Lower leg skin (tissue), 4 donors: ENCODE results near the gene SLBP. TPM values are rescaled to one million over a fixed set of nuclear protein-coding genes. Genes with fewer than 3 reads are reported as not detected.
A peak's percentile ranks its signal among the peaks of the same experiment; 100 is the strongest.
"Not testable (repeated sequence)": the region's sequence is repeated elsewhere in the genome, so short reads cannot be mapped to it uniquely, and the experiment has no call there.

ENCODE experiments used
- DNase-seq, 2 donors: peaks; one replicate each; pipeline ENCODE4 v3.0.0-alpha.2; 2019; ENCODE audit warnings: low spot score in 2 of 2
- H3K4me3 ChIP-seq: fragments of 200-600 bp; sonication (generic); 2 replicates; pipeline ENCODE4 v1.5.1; 2017; ENCODE audit warnings: mild to moderate bottlenecking, low read depth; ENCODE audit not compliant: poor library complexity, severe bottlenecking
- POLR2A ChIP-seq, 2 donors: fragments of 450-650 bp; IDR thresholded peaks; one replicate each; pipeline ENCODE4 v1.6.1; 2016 to 2017; ENCODE audit warnings: antibody characterized with exemption in 2 of 2, mild to moderate bottlenecking in 1 of 2, moderate library complexity in 1 of 2
- WGBS, 2 donors: methylation state at CpG; one replicate each; pipeline ENCODE4 v1.1.5; 2018; 5-methylcytosine and 5-hydroxymethylcytosine counted together
- intact Hi-C: fragments of 100-400 bp; cut with DNase I; formaldehyde crosslinking; loops from one replicate; pipeline ENCODE4 v1.15.0; 2023; ENCODE audit warnings: low total_unique reads
- total RNA-seq, 4 donors: library from RNA; depleted of rRNA; stranded (reverse); fragments of >200 nt; gene quantifications; one replicate each; pipeline ENCODE4 v1.1.0, GENCODE V29; 2016
- TF ChIP-seq, protein P1 (sequence below), 3 donors: fragments of 450-650 bp; IDR thresholded peaks; one replicate each; pipeline ENCODE4 v1.5.1; 2016; ENCODE audit warnings: antibody characterized with exemption in 3 of 3, mild to moderate bottlenecking in 3 of 3, moderate library complexity in 2 of 3

SLBP gene
- total RNA-seq, 4 donors from 2014 or later, result 45.8 to 66.9 (median 59.4) TPM

GRCh38 chr4:1706358-1706757, 5.8 kb downstream of the SLBP start:
- TF ChIP-seq POLR2A (IDR thresholded peaks at IDR 0.05), result no peak
- TF ChIP-seq, protein P1, sequence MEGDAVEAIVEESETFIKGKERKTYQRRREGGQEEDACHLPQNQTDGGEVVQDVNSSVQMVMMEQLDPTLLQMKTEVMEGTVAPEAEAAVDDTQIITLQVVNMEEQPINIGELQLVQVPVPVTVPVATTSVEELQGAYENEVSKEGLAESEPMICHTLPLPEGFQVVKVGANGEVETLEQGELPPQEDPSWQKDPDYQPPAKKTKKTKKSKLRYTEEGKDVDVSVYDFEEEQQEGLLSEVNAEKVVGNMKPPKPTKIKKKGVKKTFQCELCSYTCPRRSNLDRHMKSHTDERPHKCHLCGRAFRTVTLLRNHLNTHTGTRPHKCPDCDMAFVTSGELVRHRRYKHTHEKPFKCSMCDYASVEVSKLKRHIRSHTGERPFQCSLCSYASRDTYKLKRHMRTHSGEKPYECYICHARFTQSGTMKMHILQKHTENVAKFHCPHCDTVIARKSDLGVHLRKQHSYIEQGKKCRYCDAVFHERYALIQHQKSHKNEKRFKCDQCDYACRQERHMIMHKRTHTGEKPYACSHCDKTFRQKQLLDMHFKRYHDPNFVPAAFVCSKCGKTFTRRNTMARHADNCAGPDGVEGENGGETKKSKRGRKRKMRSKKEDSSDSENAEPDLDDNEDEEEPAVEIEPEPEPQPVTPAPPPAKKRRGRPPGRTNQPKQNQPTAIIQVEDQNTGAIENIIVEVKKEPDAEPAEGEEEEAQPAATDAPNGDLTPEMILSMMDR (IDR thresholded peaks at IDR 0.05), result no peak
- intact Hi-C loops, result no loop called here
- 92 to 94% methylated on average over 6 of the region's 6 CpGs for WGBS, 2 donors
- no peak for DNase-seq
- H3K4me3 ChIP-seq, result no peak overlapping the region

DNA sequence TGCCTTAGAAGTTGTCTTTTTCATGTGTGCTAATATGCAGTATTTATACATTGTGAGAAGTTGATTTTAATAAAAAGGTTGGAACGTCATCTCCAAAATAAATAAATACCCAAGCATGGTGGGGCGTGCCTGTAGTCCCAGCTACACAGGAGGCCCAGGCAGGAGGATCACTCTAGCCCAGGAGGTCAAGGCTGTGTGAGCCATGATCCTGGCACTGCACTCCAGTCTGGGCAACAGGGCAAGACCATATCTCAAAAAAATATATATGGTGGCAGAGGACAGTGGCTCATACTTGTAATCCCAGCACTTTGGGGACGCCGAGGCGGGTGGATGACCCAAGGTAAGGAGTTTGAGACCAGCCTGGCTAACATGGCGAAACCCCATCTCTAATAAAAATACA, 6.4 kb downstream of the SLBP start:
- intact Hi-C loops, result no loop called here
- TF ChIP-seq, protein P1 (IDR thresholded peaks at IDR 0.05), result no peak
- no peak for TF ChIP-seq POLR2A (IDR thresholded peaks at IDR 0.05)
- WGBS, 2 donors, result 95 to 96% methylated on average over 6 of the region's 6 CpGs
- H3K4me3 ChIP-seq, result no peak overlapping the region
- no peak for DNase-seq

GRCh38 chr4:1703867-1704266, 8.3 kb downstream of the SLBP start:
- WGBS, 2 donors, result 87 to 95% methylated on average over 1 of the region's 1 CpG

DNA sequence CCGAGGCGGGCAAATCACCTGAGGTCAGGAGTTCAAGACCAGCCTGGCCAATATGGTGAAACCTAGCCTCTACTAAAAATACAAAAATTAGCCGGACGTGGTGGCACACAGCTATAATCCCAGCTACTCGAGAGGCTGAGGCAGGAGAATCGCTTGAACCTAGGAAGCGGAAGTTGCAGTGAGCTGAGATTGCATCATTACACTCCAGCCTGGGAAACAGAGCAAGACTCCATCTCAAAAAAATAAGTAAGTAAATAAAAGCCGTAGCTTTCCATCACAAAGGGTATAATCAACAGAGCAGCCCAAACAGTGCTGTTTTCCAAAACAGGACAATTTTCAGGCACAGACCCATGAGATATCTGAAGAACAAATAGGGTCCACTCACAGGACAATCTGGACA, 10.4 kb downstream of the SLBP start:
- H3K4me3 ChIP-seq, intact Hi-C loops, DNase-seq: not testable (repeated sequence)
- 92 to 94% methylated on average over 8 of the region's 8 CpGs for WGBS, 2 donors

More at GRCh38 chr4:1703867-1704266, 8.3 kb downstream of the SLBP start:
- no peak overlapping the region for H3K4me3 ChIP-seq
- intact Hi-C loops, result no loop called here
- DNase-seq, result no peak
- TF ChIP-seq POLR2A (IDR thresholded peaks at IDR 0.05), result no peak
- TF ChIP-seq, protein P1 (IDR thresholded peaks at IDR 0.05), result no peak

GRCh38 chr4:1695913-1696312, 16.2 kb downstream of the SLBP start:
- intact Hi-C loops, result no loop called here
- no peak for TF ChIP-seq POLR2A (IDR thresholded peaks at IDR 0.05)
- TF ChIP-seq, protein P1 (IDR thresholded peaks at IDR 0.05), result no peak
- H3K4me3 ChIP-seq, result no peak overlapping the region
- no peak for DNase-seq
- 82 to 86% methylated on average over 5 of the region's 5 CpGs for WGBS, 2 donors

GRCh38 chr4:1693131-1693896, 18.8 kb downstream of the SLBP start:
- WGBS, 2 donors, result 35 to 37% methylated on average over 7 of the region's 7 CpGs
- TF ChIP-seq POLR2A (IDR thresholded peaks at IDR 0.05), result no peak
- TF ChIP-seq, protein P1 (IDR thresholded peaks at IDR 0.05), result peak in 1 of 3 donors; percentile 73
- peak in 1 of 2 donors; percentile 59 for DNase-seq
- H3K4me3 ChIP-seq, result no peak overlapping the region
- intact Hi-C loops, result loop anchor here (5.0 kb wide), 1 partner anchor 34 kb away; no protein-coding TSS in a partner anchor
